Peyer's patch (tissue), 4 donors: ENCODE results near the gene GSTA2.

ENCODE experiments used
- CTCF ChIP-seq, 6 experiments: fragments of 450-650 bp in 4 of 6; fragments of 200-600 bp in 2 of 6; sonication (generic) in 1 of 6; IDR thresholded peaks; one replicate each; pipeline ENCODE4 v1.5.1; 2017 to 2019; ENCODE audit warnings: antibody characterized with exemption in 6 of 6, mild to moderate bottlenecking in 3 of 6, moderate library complexity in 1 of 6
- POLR2A ChIP-seq, 2 donors: fragments of 450-650 bp; IDR thresholded peaks; one replicate each; pipeline ENCODE4 v1.5.1; 2017; ENCODE audit warnings: antibody characterized with exemption in 2 of 2, mild to moderate bottlenecking in 2 of 2, moderate library complexity in 2 of 2

GRCh38 chr6:52718550-52718949 lies 44.7 kb downstream of the GSTA2 start:
- TF ChIP-seq POLR2A (IDR thresholded peaks at IDR 0.05) = no peak
- TF ChIP-seq CTCF (IDR thresholded peaks at IDR 0.05) = no peak
